ENCODE measurements around the gene ASIC4.

- TF ChIP-seq GATAD2A (IDR thresholded peaks at IDR 0.05) (no peak), ZNF175 (CRISPR knock-in tag; IDR thresholded peaks at IDR 0.05; ENCODE audit: low read depth) (no peak), SMARCC2 (IDR thresholded peaks at IDR 0.05; ENCODE audit: low read depth) (no peak), CTCF (IDR thresholded peaks at IDR 0.05 in 2 of 3, conservative IDR thresholded peaks at IDR 0.05 in 1 of 3; ENCODE audit: insufficient read depth in 2 of 3, low read depth in 1 of 3, low read length in 3 of 3) (no peak), TCF15 (CRISPR knock-in tag; IDR thresholded peaks at IDR 0.05) (no peak), RBM39 (optimal IDR thresholded peaks at IDR 0.05; ENCODE audit: low read depth, low read length) (no peak), ELF1 (tag; IDR thresholded peaks at IDR 0.05) (no peak), MXI1 (IDR thresholded peaks at IDR 0.05; ENCODE audit: low read depth, low read length) (no peak), ZNF780A (CRISPR knock-in tag; IDR thresholded peaks at IDR 0.05) (no peak), RBBP5 (IDR thresholded peaks at IDR 0.05; ENCODE audit: borderline replicate concordance, insufficient read depth, low read length, poor library complexity, severe bottlenecking) (no peak)
- TF ChIP-seq, protein P1, sequence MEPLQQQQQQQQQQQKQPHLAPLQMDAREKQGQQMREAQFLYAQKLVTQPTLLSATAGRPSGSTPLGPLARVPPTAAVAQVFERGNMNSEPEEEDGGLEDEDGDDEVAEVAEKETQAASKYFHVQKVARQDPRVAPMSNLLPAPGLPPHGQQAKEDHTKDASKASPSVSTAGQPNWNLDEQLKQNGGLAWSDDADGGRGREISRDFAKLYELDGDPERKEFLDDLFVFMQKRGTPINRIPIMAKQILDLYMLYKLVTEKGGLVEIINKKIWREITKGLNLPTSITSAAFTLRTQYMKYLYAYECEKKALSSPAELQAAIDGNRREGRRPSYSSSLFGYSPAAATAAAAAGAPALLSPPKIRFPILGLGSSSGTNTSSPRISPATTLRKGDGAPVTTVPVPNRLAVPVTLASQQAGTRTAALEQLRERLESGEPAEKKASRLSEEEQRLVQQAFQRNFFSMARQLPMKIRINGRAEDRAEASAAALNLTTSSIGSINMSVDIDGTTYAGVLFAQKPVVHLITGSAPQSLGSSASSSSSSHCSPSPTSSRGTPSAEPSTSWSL (CRISPR knock-in tag; IDR thresholded peaks at IDR 0.05; ENCODE audit: borderline replicate concordance) = no peak
These were observed 41.7 kb downstream of the ASIC4 start for GRCh38 chr2:219555956-219556355.

Measured in K562 (cell line).